Measurements from ENCODE around the gene CDKL2.
"Not testable (repeated sequence)": the region's sequence is repeated elsewhere in the genome, so short reads cannot be mapped to it uniquely, and the experiment has no call there.

Gene CDKL2

GRCh38 chr4:75549019-75549418 lies 81.3 kb downstream of the CDKL2 start:
- DNase-seq = no peak

GRCh38 chr4:75547647-75548387 lies 82.5 kb downstream of the CDKL2 start:
- no peak for DNase-seq

- DNase-seq = no peak
These were observed 84.8 kb downstream of the CDKL2 start for GRCh38 chr4:75545526-75545925.

- DNase-seq = no peak
These were observed 85.5 kb downstream of the CDKL2 start for GRCh38 chr4:75544870-75545269.

- not testable (repeated sequence) for DNase-seq
These were observed 86.1 kb downstream of the CDKL2 start for GRCh38 chr4:75544220-75544619.

- DNase-seq = no peak
These were observed 87.5 kb downstream of the CDKL2 start for GRCh38 chr4:75542824-75543223.

GRCh38 chr4:75537308-75537707 lies 93.0 kb downstream of the CDKL2 start:
- not testable (repeated sequence) for DNase-seq

GRCh38 chr4:75533926-75534325 lies 96.4 kb downstream of the CDKL2 start:
- not testable (repeated sequence) for DNase-seq

GRCh38 chr4:75533339-75533887 lies 96.9 kb downstream of the CDKL2 start:
- DNase-seq = not testable (repeated sequence)

GRCh38 chr4:75531536-75532143 lies 98.7 kb downstream of the CDKL2 start:
- DNase-seq = not testable (repeated sequence)

GRCh38 chr4:75530556-75531322 lies 99.6 kb downstream of the CDKL2 start:
- no peak for DNase-seq

Measured in NCI-H510A treated with DMSO at 0.1 percent for 48 hours (cell line).